Measurements from ENCODE around the gene UBE2L3. TPM values are rescaled to one million over a fixed set of nuclear protein-coding genes. Genes with fewer than 3 reads are reported as not detected.

The UBE2L3 gene
- polyA plus RNA-seq, 2 of the 4 experiments (the other 2 are of a cell fraction), result 54.9 to 55.6 TPM

GRCh38 chr22:21624120-21624879 is 56.8 kb downstream of the UBE2L3 start:
- Histone ChIP-seq H3K4me1 (peaks cover 15% of the 10 kb centered on the region; the same call in 1 of the 3 replicates), H3K9me3 (no peaks in the 10 kb centered on the region), H3K4me2 (no peak overlapping the region), H3K27ac (0 out of 6 replicates have a peak overlapping the region, but pooled peaks of 1 of the 2 experiments have one; percentile 46), H3K4me3 (no peak overlapping the region)
- ChIA-PET POLR2A (interaction anchor here (1.1 to 2.7 kb wide), 2 partner anchors 18 kb away, joined by 4 to 10 read pairs; partner anchors contain the start of gene SDF2L1), CTCF (interaction anchor here (0.6 to 2.8 kb wide), 5 partner anchors 9 to 34 kb away, joined by 3 to 14 read pairs (median 8); partner anchors contain the start of gene SDF2L1)
- FAIRE-seq (no peak), DNase-seq (ENCODE audit: low read depth in 1 of 2, low spot score in 1 of 2) (peak in 1 of 2 experiments; percentile 31), ATAC-seq (peak; percentile 53 to 58)
- TF ChIP-seq POLR2A (IDR thresholded peaks at IDR 0.05; ENCODE audit: low read length) (no peak), CTCF (IDR thresholded peaks at IDR 0.05) (peak; percentile 52), ELK1 (IDR thresholded peaks at IDR 0.05; ENCODE audit: low read depth, low read length) (no peak), ZSCAN20 (CRISPR knock-in tag; IDR thresholded peaks at IDR 0.05) (no peak), TFCP2L1 (CRISPR knock-in tag; IDR thresholded peaks at IDR 0.05) (0 out of 2 replicates have a peak, but pooled peaks have one; percentile 34), SREBF2 (IDR thresholded peaks at IDR 0.05) (no peak), KDM1A (IDR thresholded peaks at IDR 0.05; ENCODE audit: low read depth) (no peak)
- 24% methylated on average over 3 of the region's 8 CpGs for WGBS (ENCODE audit: missing lambda C conversion rate)

- Histone ChIP-seq H3K4me3 (no peak overlapping the region), H3K9me3 (no peaks in the 10 kb centered on the region), H3K4me1 (peaks cover 14% of the 10 kb centered on the region; the same call in 1 of the 3 replicates), H3K4me2 (no peak overlapping the region), H3K27ac (no peak overlapping the region)
- FAIRE-seq (no peak), ATAC-seq (no peak), DNase-seq (ENCODE audit: low read depth in 1 of 2, low spot score in 1 of 2) (no peak)
- 95% methylated on average over 12 of the region's 12 CpGs for WGBS (ENCODE audit: missing lambda C conversion rate)
- TF ChIP-seq ELK1 (IDR thresholded peaks at IDR 0.05; ENCODE audit: low read depth, low read length), result no peak
- TF ChIP-seq FOSL2 (IDR thresholded peaks at IDR 0.05), result no peak
- TF ChIP-seq FOSL2 (CRISPR knock-in tag; IDR thresholded peaks at IDR 0.05), result no peak
- no peak for TF ChIP-seq FOXS1 (CRISPR knock-in tag; IDR thresholded peaks at IDR 0.05)
- no peak for TF ChIP-seq MYC (IDR thresholded peaks at IDR 0.05; ENCODE audit: borderline replicate concordance, low read length)
- no peak for TF ChIP-seq HEYL (CRISPR knock-in tag; IDR thresholded peaks at IDR 0.05)
- no peak for TF ChIP-seq NR3C1 (IDR thresholded peaks at IDR 0.05)
- no peak for TF ChIP-seq SMC3 (IDR thresholded peaks at IDR 0.05)
- TF ChIP-seq GATA3 (IDR thresholded peaks at IDR 0.05; ENCODE audit: borderline replicate concordance), result no peak
- TF ChIP-seq USF2 (IDR thresholded peaks at IDR 0.05), result no peak
- TF ChIP-seq MAX (IDR thresholded peaks at IDR 0.05), result no peak
- ChIA-PET POLR2A (interaction anchor here (2.7 kb wide), 1 partner anchor 17 kb away, joined by 10 read pairs; the partner anchor contains the start of gene SDF2L1), CTCF (interaction anchor here (0.6 to 2.8 kb wide), 5 partner anchors 10 to 35 kb away, joined by 3 to 14 read pairs (median 8); partner anchors contain the start of gene SDF2L1)
Observed at GRCh38 chr22:21624880-21625791, 57.6 kb downstream of the UBE2L3 start.

Measured in A549 (cell line).